Activated CD4-positive, CD25-positive, alpha-beta regulatory T cell treated with anti-CD3 and anti-CD28 coated beads, Interleukin-2, amount 50 U/mL, for 72 hours (primary cell): ENCODE measurements around the gene CCT8.

Experiments
- DNase-seq: peaks from one replicate; pipeline ENCODE4 v3.0.0; 2021

Gene CCT8, protein sequence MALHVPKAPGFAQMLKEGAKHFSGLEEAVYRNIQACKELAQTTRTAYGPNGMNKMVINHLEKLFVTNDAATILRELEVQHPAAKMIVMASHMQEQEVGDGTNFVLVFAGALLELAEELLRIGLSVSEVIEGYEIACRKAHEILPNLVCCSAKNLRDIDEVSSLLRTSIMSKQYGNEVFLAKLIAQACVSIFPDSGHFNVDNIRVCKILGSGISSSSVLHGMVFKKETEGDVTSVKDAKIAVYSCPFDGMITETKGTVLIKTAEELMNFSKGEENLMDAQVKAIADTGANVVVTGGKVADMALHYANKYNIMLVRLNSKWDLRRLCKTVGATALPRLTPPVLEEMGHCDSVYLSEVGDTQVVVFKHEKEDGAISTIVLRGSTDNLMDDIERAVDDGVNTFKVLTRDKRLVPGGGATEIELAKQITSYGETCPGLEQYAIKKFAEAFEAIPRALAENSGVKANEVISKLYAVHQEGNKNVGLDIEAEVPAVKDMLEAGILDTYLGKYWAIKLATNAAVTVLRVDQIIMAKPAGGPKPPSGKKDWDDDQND

DNA sequence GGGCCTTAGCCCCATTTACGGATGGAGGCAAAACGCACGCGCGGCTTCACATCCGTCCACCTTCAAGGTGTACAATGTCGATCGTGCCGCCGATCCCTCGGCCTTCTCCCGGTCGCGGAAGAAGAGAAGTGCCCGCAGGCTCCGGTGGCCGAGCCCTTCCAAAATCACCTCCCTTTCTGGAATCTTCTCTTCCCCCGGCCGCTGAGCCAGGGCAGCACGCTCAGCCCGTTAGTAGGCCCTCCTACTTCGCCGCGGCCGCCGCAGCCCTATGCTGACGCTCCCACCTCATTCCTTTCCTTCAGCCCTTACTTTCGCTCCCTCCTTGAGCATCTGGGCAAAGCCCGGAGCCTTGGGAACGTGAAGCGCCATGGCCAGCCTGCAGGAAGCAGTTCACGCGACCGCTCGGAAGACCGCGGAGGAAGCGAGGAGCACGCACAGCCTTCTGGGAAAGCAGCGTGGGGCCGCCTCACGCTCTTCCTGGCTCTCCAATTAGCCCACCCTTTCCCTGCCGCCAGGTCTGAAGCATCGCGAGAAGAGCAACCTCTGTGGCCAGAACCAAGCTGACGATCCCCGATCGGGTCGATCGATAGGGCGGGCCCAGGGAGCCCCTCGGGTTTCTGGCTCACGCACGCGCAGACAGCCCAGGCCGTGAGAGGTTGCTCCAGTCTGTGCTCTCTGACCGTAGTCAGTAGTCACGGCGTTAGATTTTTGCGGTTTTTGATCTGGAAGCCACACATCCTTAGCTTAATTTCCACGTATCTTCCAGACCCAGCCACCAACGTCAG is at the start of gene CCT8:
Gene CCT8, minus strand, starts transcription at position 427 of the 785 bp plus-strand sequence. Its CDS starts 58 bp downstream, at position 369.
- DNase-seq, result peak; percentile 96

DNA sequence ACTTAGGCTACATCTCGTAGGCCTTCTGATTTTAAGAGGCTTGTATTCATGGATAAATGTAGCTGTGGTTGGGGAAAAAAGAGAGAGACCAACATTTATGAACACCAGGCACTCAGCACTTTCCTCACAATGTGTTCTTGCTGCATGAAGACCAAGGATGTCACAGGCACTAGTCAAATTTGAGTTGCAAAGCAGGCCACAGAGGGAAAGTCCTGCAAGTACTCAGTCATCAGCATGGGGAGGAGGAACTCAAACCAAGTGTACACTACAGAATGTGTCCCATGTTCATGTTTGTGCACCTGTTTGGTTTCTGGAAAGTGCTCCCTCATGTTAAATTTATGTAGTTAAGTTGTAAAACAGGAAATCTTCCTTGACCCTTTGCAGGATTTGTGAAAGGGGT is 48.3 kb upstream of the CCT8 start:
- no peak for DNase-seq

DNA sequence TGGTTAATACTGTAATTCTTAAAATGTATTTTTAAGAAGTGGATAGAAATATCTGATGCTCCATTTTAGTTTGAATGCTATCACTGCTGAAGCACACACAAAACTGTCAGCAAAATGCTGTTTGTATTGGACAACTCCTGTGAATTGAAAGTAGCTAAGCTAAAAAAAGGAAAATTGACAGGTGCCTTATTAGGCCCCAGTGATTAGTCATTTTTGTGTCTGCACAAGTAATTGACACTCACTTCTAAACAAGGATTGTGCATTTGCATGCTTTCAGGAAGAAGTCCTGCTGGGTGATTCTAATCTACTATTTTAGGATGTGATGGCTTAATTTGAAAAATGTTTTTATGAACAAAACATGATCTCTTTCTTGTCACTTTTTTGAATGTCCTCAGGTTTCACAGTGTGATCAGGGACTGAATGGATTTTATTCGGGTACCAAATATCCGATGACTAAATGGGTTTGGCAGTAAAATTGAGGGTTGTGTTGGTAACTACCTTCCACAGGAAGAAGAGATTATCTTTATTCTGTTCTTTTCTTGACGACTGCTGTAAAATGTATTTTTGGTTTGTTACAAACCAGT is 44.0 kb upstream of the CCT8 start:
- no peak for DNase-seq

DNA sequence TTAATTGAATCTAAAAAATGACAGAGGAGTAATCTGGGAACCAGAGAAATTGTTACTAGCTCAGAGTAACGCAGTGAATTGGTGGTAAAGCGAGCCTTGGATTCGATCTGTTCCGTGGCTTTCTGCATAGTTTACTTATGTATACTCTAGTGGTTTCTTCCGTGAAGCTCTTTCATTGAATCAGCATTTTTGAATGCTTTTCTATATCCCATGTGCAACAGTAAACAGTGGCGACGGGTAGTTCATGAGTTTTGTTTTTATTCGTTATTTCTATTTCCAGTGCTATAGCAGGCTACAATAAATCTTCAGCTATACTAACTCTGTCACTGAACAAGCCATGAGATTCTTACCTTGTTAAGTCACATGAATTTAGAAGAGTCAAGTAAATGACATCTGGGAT is 42.5 kb upstream of the CCT8 start:
- DNase-seq, result no peak

DNA sequence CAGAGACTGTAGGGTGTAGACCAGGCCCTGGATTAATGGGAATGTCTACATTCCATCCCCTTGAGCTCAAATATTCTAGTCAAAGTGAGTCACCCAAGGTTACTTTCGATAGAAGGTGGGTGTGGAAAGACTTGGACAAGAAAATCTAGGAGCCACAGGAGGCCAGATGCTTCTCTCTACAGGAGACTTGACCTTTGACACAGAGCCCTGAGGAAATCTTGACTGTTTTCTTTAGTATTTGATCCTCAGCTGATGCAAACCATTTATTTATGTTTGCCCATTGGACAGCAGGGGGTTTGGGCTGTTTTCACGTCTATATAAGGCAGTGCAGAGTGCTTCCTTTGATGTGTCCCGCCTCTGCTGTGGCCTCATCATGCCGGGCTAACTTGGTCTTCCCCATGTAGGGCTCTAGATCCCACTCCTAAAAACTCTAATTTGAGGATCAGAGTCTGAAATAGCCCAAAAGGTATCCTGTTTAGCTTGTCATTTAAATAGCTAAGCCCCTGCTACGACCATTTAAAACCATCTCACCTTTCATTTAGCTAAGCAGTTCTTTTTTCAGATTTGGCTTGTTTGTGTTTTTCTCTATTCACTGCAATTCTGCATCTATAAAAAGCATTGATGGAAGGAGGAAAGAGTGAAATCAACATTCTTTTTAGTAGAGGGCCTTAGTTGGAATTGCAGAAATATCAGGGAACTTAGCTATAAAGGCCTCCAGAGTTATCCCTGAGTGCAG is 41.5 kb upstream of the CCT8 start:
- no peak for DNase-seq

DNA sequence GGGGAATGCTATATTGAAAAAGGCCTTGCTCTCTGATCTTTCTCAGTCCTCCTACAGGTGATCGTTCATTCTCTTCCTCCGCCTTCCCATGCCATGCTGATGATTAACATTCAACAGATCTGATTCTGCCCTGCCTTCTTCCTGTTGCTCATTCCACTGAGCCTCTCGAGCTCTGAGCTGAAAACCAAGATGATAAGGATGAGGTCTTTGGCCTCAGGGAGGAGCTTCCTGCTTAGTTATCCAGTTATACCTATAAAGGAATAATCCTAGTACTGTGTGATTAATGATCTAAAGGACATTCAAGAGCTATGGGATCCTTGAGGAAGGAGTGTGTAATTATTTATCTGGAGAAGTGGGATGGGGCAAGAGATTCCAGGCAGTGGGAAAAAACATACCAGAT is 31.8 kb upstream of the CCT8 start:
- no peak for DNase-seq

DNA sequence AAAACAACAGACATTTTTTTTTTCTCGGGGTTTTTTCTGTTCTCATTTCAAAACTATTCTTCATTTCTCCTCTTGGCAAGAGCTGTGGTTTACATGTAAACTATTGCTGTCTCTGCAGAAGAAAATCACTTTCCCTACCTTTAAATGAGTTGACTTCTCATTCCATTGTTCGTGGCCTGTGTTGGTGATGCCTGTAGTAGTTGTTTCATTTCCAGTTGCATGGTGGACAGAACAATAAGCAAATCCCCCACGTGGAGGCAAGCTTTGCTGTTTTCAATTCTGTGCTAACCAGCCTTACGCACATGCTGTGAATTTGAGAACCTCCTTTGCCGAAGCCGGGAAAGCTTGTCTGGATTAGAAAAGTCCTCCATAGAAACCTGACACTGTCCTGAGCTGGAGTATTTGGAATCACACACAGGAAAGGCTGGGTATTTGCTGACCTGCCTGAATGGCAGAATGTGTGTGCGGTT is 30.8 kb upstream of the CCT8 start:
- DNase-seq, result no peak

DNA sequence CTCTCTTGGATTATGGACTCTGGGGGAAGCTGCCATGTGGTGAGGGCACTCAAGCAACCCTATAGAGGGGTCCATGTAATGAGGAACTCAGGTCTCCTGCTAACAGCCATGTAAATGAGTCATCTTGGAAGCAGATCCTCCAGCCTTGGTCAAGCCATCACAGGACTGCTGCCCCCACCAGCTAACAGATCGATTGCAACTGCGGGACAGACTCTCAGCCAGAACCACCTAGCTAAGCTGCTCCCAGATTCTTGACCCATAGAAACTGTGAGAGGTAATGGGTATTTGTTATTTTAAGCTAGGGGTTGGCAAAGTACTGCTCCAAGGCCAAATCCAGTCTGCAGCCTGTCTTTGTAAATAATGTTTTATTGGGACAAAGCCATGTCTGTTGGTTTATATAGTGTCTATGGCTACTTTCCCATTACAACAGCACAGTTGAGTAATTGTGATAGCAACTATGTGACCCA is 29.4 kb upstream of the CCT8 start:
- DNase-seq, result no peak

DNA sequence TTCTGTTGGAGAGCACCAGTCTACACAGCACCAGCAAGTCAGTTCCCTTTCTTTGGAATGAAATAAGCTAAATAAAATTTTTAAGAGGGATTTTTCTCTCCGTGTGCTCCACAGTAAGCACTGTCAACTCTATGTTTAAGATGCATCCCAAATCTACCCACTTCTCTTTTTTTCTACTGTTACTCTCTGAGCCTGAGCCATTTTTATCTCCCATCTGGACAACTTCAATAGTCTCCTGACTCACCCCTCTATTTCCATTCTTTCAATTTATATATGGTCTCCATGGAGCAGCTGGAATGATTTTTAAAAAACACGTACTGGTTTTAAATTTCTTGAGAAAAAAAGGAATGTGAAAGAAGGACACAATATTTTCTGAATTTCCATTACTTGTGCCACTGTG is 24.7 kb upstream of the CCT8 start:
- no peak for DNase-seq

DNA sequence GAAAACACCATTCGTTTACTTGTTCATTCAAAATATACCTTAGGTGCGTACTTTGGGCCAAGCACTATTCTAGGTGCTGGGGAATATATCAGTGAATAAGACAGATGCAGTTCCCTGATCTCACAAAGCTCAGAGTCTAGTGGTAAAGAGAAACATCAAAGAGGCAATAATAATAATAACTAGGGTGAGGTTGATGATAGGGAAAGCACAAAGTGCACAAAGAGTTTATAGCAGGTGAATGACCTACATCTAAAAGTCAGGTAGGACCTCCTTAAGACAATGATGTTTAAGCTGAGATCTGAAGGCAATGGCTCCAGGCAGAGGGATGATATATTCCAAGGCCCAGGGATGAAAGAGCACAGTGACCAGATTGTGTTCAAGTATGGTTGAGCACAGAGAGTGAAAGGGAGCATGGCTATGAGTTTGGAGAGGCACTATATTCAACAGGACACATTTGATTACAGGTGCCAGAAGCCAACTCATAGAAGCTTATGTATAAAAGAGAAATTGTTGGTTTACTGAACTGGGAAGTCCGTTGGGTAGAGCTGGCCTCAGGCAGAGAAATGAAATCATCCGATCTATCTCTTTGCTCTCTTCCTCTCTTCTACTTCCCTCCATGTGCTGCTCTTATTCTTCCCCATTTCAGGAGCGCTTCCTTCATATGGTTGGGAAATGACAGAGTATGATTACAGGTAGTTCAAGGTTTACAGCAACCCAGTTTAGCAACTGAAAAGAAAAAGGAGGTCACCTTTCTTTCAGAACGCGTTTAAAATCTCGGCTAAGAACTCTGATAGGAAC is 23.0 kb upstream of the CCT8 start:
- no peak for DNase-seq

DNA sequence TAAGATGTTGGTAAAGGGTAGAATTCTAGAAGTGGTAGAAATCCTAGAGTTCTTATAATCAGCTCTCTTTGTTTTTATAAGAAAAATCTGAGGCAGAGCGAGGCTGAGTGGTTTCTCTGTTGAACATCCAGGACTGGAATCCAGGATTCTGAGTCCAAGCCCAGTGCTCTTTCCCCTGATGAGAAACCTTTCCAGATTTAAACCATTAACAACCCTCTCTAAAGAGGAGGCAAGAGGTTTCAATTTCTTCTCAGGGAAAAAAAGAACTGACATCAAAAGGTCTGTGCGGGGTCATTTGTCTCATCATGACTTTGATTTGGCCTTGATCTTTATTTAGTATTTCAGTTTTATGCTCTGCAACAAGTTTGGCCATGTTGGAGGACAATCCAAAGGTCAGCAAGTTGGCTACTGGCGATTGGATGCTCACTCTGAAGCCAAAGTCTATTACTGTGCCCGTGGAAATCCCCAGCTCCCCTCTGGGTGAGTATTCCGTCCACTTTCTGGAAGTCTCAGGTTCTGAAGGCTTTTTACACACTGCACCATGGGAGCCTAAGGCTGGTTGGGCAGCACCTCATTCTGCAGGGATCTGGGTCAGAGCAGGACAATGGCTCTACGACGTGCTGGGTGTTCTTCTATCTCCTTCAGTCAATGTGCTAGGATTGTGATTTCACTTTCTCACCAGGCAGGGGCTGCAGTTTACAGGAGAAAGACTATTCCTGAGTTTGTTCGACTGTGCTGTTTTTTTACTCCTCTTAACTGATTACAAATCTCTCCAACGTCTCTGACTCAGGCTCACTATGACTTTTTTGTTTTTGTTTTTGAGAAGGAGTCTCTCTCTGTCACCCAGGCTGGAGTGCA is 18.9 kb upstream of the CCT8 start:
- no peak for DNase-seq

DNA sequence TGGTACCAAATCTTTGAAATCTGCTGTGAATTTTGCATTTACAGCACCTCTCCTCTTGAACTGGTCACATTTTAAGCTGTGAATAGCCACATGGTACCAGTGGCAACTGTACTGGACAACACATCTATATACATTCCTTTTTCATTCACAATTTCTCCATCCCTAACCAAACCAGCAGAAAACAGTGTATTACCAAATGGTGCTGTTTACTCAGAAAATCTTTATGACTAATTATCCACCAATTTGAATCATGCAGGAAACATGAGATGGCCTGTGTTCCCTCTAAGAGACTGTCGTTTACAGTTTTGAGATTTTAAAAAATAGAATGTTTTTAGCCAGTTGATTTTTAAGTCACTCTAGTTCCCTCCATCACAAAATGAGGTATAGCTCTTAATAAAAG is 17.6 kb upstream of the CCT8 start:
- DNase-seq, result no peak

DNA sequence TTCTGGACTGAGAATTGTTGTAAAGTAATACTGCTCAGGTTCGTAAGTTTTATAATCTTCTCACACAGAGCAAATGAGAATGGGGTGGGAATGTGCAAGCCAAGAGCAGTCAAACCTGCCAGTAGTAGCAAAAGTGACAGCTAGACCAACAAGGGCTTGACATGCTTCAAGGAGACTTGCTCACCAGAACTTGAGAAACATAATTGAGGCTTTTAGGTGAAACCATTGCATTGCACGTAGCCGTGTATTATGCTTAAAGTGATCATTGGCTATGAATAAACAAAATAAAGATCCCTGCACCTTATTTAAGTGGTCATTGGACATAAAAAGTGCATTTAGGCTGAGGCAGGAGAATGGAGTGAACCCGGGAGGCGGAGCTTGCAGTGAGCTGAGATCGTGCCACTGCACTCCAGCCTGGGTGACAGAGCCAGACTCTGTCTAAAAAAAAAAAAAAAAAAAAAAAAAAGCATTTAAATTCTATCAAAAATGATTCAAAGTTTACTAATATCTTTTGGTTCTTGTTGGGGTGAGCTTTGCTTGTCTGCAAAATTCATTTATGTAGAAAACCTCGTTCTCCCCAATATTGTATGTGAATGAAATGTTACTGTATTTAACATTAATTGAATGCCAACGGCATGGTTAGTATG is 11.8 kb upstream of the CCT8 start:
- no peak for DNase-seq

DNA sequence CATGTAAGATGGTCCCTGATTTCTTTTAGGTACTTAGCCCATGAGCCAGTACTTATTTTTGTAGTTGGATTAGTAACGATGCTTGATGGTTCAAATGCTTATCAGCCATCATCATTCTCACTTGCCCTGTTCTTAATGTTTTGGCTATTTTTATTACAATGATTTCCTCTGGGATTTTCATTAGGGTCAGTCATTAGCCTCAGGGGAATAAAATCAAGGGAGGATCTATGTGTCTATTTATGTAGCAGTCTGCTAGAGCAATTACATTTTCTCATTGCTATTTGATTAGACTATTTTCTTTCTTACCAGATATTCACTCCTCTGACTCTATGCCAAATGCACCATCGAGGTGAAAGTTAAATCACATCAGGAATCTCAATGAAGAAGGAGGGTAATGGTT is 10.9 kb upstream of the CCT8 start:
- no peak for DNase-seq

DNA sequence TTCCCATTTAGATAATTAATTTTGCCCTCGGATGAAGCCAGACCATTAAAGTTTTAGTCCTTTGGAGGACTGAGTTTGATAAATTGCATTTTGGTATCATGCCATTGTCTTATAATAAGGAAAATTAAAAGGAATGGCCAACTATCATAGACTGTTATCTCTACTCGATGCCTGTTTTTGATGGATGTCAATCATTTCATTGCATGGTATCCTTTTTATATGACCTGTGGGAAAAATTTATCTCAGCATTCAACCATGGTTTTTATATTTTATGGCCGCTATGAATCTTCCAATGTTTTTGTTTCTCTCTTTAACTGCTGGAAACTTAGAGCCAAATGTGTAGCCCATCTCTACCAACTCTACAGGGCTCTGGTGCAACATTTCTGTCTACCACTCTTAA is 9.9 kb upstream of the CCT8 start:
- no peak for DNase-seq

DNA sequence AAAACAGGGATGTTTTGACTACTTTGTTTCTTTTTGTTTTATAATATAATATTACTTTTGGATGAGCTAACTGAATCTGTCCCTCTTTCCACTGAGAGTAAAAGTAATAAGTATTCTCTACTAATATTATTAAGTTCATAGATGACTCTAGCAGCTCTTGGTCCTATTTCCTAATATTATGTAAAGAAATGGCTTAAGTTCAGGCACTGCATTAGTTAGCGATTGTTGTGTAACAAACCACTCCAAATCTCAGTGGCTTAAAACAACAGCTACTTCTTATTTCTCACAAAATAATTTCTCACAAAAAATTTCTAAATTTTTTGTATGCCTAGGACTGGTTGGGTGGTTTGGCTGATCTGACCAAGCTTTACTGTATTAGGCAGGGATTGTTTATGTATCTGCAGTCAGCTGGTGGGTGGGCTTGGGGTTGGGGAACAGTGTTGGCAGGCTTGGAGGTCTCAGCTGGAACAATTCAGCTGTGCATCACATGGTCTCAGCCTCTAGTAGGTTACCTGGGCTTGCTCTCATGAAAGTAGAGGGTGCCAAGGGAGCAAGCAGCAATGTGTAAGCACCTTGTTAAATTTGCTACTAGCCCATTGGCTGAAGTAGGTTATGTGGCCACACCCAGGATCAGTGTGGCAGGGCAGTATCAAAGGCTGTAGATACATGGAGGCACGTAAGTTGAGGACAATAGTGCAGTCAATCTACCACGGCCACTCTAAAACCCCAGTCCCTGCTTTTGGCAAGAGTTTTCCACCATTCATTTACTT is 8.8 kb upstream of the CCT8 start:
- no peak for DNase-seq

DNA sequence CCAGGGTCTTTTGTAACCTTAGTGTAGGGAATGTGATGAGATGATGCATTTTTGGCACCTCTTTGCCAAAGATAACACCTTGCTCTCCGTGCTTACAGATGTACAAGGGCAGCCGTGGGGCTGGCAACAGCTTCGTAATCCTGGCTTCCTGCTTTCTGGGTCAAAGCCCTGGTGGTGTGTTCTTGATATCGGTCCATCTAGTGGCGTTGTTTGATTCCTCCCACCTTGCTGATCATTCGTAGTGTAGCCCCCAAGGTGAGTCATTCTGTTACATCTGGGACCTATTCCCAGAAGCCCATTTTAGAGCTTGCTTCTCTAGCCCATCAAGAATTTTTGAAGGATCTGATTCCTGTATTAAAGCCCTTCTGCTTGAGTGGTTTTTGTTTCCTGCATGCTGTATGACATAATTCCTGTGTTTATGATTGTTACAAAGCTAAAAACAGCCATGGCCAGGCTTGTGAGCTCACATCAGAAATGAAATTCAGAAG is 7.0 kb upstream of the CCT8 start:
- no peak for DNase-seq

DNA sequence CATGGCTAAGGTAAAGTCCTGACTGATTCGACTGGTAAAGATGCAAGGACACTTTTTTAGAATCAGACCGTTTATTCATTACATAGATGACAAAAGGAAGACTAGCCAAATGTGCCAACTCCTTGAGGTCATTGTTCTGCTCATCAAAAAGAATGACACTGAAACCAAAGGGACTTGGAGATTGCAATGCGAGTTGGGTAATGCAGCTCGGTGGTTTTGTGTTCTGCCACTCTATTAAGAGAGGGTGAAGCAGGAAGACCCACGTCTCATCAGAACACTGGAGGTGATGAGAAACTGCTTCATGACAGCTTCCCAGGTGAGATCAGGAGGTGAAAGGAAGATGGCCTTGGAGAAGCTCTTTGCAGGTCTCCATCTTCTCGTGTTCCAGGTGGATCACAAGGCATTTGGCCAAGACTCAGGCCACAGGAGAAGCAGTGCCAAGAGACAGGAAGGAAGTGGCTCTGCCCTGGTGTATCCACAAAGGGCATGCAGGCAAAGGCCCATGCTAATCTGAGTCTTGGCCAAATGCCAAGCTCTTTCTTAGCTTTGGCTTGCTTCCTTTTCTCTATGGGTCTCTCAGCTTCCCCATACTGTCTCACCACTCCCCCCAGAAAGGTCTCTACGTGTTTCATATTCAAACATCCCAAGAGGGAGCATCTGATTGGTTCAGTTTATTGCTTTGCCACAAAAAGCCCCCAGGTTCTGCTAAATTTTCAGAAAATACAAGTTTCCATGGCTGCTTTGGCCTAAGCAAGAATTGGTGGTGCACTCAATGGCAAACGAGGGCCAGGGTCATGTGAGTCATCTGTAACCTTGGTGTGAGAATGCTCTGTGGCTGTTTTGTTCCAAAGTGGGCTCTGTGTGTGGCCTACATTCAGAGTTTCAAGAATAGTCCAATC is 5.7 kb upstream of the CCT8 start:
- no peak for DNase-seq
